ENCODE data around the gene P2RX3.

P2RX3 gene

DNA sequence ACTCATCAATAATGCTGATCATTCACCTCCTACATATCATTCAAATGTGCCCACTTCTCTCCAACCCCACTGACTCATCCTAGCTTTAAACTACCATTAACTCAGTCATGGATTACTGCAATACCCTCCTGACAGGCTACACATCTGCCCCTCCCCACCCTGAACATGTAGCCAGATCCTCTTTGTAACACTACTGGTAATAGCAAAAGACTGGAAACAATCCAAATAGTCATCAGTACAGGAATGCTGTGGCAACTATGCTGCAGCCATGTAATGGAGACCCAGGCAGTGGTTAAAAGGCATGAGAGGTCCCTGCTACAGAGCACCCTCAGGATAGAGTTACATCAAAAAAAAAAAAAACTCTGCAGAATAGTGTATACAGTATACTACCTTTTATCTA is 72.1 kb downstream of the P2RX3 start (continued):
- TF ChIP-seq, protein P1, sequence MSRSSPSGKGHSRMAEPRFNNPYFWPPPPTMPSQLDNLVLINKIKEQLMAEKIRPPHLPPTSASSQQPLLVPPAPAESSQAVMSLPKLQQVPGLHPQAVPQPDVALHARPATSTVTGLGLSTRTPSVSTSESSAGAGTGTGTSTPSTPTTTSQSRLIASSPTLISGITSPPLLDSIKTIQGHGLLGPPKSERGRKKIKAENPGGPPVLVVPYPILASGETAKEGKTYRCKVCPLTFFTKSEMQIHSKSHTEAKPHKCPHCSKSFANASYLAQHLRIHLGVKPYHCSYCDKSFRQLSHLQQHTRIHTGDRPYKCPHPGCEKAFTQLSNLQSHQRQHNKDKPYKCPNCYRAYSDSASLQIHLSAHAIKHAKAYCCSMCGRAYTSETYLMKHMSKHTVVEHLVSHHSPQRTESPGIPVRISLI (tag by site-specific recombination; IDR thresholded peaks at IDR 0.05), result no peak

GRCh38 chr11:57413681-57414080 is 75.5 kb downstream of the P2RX3 start:
- Histone ChIP-seq H3K36me3 (ENCODE audit: control insufficient read depth in 2 of 2, insufficient read depth in 1 of 2, low read length in 2 of 2) (no peaks in the 10 kb centered on the region), H3K9me3 (ENCODE audit: control insufficient read depth, insufficient read depth, low read depth, low read length) (no peaks in the 10 kb centered on the region), H3K4me1 (ENCODE audit: control insufficient read depth, insufficient read depth, low read length) (no peaks in the 10 kb centered on the region), H3K4me3 (ENCODE audit: low read depth, low read length) (no peak overlapping the region), H3K27ac (ENCODE audit: extremely low read depth, low read depth, low read length) (no peak overlapping the region)
- ChIA-PET POLR2A (no interaction called here), CTCF (no interaction called here)
- TF ChIP-seq, protein P2, sequence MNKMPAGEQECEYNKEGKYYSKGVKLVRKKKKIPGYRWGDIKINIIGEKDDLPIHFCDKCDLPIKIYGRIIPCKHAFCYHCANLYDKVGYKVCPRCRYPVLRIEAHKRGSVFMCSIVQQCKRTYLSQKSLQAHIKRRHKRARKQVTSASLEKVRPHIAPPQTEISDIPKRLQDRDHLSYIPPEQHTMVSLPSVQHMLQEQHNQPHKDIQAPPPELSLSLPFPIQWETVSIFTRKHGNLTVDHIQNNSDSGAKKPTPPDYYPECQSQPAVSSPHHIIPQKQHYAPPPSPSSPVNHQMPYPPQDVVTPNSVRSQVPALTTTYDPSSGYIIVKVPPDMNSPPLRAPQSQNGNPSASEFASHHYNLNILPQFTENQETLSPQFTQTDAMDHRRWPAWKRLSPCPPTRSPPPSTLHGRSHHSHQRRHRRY (tag by site-specific recombination; IDR thresholded peaks at IDR 0.05), result no peak
- TF ChIP-seq ZNF175 (tag by site-specific recombination; IDR thresholded peaks at IDR 0.05) (no peak), ZNF514 (tag by site-specific recombination; IDR thresholded peaks at IDR 0.05) (no peak), RBAK (tag by site-specific recombination; IDR thresholded peaks at IDR 0.05) (no peak), ZNF148 (tag by site-specific recombination; IDR thresholded peaks at IDR 0.05; ENCODE audit: borderline replicate concordance) (no peak), ZNF157 (tag by site-specific recombination; IDR thresholded peaks at IDR 0.05) (no peak), ZNF350 (tag by site-specific recombination; IDR thresholded peaks at IDR 0.05) (no peak)

DNA sequence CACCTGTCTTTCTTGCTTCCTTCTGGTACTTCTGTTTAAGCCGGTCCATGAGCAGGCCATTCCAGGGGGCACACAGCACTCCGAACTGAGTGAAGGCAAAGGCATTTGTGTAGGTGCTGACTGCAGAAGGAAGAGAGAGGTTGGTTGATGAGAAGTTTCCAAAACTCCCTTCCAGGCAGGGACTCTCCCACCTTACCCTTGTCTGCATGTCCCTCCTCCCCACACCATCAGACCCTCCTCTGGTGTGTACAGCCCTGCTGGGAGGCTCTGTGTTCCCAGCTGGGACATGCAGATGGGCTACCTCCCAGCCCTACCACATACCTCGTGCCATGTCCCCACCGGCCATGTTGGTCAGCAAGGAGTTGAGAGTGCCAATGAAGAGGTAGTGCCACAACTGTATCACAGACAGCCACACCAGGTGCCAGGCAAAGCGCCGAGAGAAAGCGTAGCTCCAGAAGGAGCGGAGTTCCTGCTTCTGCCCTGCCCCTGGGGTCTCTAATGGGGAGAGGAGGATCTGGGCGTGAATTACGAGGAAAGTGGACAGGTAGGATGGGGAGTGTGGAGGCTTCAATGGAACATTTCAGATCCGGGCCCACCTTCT is 76.6 kb downstream of the P2RX3 start:
- ChIA-PET POLR2A (no interaction called here), CTCF (no interaction called here)
- Histone ChIP-seq H3K4me3 (ENCODE audit: low read depth, low read length) (no peak overlapping the region), H3K9me3 (ENCODE audit: control insufficient read depth, insufficient read depth, low read depth, low read length) (no peaks in the 10 kb centered on the region), H3K36me3 (ENCODE audit: control insufficient read depth in 2 of 2, insufficient read depth in 1 of 2, low read length in 2 of 2) (no peaks in the 10 kb centered on the region), H3K27ac (ENCODE audit: extremely low read depth, low read depth, low read length) (no peak overlapping the region), H3K4me1 (ENCODE audit: control insufficient read depth, insufficient read depth, low read length) (no peaks in the 10 kb centered on the region)
- no peak for TF ChIP-seq ZNF585B (tag by site-specific recombination; IDR thresholded peaks at IDR 0.05)
- no peak for TF ChIP-seq ZNF580 (tag by site-specific recombination; IDR thresholded peaks at IDR 0.05)
- TF ChIP-seq, protein P3, sequence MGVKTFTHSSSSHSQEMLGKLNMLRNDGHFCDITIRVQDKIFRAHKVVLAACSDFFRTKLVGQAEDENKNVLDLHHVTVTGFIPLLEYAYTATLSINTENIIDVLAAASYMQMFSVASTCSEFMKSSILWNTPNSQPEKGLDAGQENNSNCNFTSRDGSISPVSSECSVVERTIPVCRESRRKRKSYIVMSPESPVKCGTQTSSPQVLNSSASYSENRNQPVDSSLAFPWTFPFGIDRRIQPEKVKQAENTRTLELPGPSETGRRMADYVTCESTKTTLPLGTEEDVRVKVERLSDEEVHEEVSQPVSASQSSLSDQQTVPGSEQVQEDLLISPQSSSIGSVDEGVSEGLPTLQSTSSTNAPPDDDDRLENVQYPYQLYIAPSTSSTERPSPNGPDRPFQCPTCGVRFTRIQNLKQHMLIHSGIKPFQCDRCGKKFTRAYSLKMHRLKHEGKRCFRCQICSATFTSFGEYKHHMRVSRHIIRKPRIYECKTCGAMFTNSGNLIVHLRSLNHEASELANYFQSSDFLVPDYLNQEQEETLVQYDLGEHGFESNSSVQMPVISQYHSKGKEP (tag by site-specific recombination; IDR thresholded peaks at IDR 0.05), result no peak
- no peak for TF ChIP-seq ZEB2 (tag by site-specific recombination; IDR thresholded peaks at IDR 0.05)
- no peak for TF ChIP-seq ZNF16 (tag by site-specific recombination; IDR thresholded peaks at IDR 0.05; ENCODE audit: low read depth)
- no peak for TF ChIP-seq ZFP41 (tag by site-specific recombination; IDR thresholded peaks at IDR 0.05; ENCODE audit: borderline replicate concordance)
- TF ChIP-seq, protein P4, sequence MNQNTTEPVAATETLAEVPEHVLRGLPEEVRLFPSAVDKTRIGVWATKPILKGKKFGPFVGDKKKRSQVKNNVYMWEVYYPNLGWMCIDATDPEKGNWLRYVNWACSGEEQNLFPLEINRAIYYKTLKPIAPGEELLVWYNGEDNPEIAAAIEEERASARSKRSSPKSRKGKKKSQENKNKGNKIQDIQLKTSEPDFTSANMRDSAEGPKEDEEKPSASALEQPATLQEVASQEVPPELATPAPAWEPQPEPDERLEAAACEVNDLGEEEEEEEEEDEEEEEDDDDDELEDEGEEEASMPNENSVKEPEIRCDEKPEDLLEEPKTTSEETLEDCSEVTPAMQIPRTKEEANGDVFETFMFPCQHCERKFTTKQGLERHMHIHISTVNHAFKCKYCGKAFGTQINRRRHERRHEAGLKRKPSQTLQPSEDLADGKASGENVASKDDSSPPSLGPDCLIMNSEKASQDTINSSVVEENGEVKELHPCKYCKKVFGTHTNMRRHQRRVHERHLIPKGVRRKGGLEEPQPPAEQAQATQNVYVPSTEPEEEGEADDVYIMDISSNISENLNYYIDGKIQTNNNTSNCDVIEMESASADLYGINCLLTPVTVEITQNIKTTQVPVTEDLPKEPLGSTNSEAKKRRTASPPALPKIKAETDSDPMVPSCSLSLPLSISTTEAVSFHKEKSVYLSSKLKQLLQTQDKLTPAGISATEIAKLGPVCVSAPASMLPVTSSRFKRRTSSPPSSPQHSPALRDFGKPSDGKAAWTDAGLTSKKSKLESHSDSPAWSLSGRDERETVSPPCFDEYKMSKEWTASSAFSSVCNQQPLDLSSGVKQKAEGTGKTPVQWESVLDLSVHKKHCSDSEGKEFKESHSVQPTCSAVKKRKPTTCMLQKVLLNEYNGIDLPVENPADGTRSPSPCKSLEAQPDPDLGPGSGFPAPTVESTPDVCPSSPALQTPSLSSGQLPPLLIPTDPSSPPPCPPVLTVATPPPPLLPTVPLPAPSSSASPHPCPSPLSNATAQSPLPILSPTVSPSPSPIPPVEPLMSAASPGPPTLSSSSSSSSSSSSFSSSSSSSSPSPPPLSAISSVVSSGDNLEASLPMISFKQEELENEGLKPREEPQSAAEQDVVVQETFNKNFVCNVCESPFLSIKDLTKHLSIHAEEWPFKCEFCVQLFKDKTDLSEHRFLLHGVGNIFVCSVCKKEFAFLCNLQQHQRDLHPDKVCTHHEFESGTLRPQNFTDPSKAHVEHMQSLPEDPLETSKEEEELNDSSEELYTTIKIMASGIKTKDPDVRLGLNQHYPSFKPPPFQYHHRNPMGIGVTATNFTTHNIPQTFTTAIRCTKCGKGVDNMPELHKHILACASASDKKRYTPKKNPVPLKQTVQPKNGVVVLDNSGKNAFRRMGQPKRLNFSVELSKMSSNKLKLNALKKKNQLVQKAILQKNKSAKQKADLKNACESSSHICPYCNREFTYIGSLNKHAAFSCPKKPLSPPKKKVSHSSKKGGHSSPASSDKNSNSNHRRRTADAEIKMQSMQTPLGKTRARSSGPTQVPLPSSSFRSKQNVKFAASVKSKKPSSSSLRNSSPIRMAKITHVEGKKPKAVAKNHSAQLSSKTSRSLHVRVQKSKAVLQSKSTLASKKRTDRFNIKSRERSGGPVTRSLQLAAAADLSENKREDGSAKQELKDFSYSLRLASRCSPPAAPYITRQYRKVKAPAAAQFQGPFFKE (tag by site-specific recombination; IDR thresholded peaks at IDR 0.05; ENCODE audit: borderline replicate concordance), result no peak
- no peak for TF ChIP-seq ZNF274 (IDR thresholded peaks at IDR 0.05; ENCODE audit: low read length)
- TF ChIP-seq ZNF274 (tag by site-specific recombination; IDR thresholded peaks at IDR 0.05; ENCODE audit: borderline replicate concordance), result no peak
- TF ChIP-seq ZNF391 (tag by site-specific recombination; IDR thresholded peaks at IDR 0.05; ENCODE audit: borderline replicate concordance, low read depth), result no peak
- no peak for TF ChIP-seq ZNF658 (tag by site-specific recombination; IDR thresholded peaks at IDR 0.05)
- TF ChIP-seq ZNF24 (tag by site-specific recombination; IDR thresholded peaks at IDR 0.05), result no peak
